C4-2B (cell line): Measurements from ENCODE around the gene RINL.

Experiments
- CTCF ChIP-seq: fragments of 450-650 bp; conservative IDR thresholded peaks from 2 replicates; pipeline ENCODE4 v1.5.1; 2017; ENCODE audit warnings: mild to moderate bottlenecking
- ZFX ChIP-seq: fragments of 450-650 bp; IDR thresholded peaks from 2 replicates; pipeline ENCODE4 v1.6.1; 2017

- TF ChIP-seq CTCF = no peak
- no peak for TF ChIP-seq ZFX
Measured at GRCh38 chr19:38918526-38918925, 40.5 kb upstream of the RINL start.
